ENCODE measurements around the gene PPM1B. TPM values are rescaled to one million over a fixed set of nuclear protein-coding genes. Genes with fewer than 3 reads are reported as not detected.
A peak's percentile ranks its signal among the peaks of the same experiment; 100 is the strongest.

Gene PPM1B
- total RNA-seq, 1 experiment from 2014 or later, result 41.2 TPM

- no peaks in the 10 kb centered on the region for H3K27me3 ChIP-seq (replicated peaks)
- no peak overlapping the region for H3K4me3 ChIP-seq
- H3K9me3 ChIP-seq (replicated peaks), result no peaks in the 10 kb centered on the region; the same call in 1 of the 2 replicates
- DNase-seq (ENCODE audit: low read depth in 1 of 2, low spot score in 2 of 2), result no peak
- H3K27ac ChIP-seq, result no peak overlapping the region
- peaks cover 31% of the 10 kb centered on the region for H3K4me1 ChIP-seq (replicated peaks)
- no peaks in the 10 kb centered on the region for H3K36me3 ChIP-seq
Measured at GRCh38 chr2:44137872-44138551, 30.7 kb upstream of the PPM1B start.

GRCh38 chr2:44139741-44140140 lies 28.9 kb upstream of the PPM1B start:
- DNase-seq (ENCODE audit: low read depth in 1 of 2, low spot score in 2 of 2), result no peak
- peaks cover 29% of the 10 kb centered on the region for H3K4me1 ChIP-seq (replicated peaks)
- H3K27me3 ChIP-seq (replicated peaks), result no peaks in the 10 kb centered on the region

GRCh38 chr2:44142306-44142705 lies 26.4 kb upstream of the PPM1B start:
- Histone ChIP-seq H3K4me3 (no peak overlapping the region), H3K27me3 (replicated peaks) (no peaks in the 10 kb centered on the region), H3K4me1 (replicated peaks) (peaks cover 3% of the 10 kb centered on the region; the same call in 1 of the 2 replicates), H3K27ac (no peak overlapping the region), H3K36me3 (no peaks in the 10 kb centered on the region), H3K9me3 (replicated peaks) (no peaks in the 10 kb centered on the region)
- DNase-seq (ENCODE audit: low read depth in 1 of 2, low spot score in 2 of 2), result no peak

More at GRCh38 chr2:44139741-44140140, 28.9 kb upstream of the PPM1B start:
- H3K4me3 ChIP-seq, result no peak overlapping the region
- no peaks in the 10 kb centered on the region for H3K36me3 ChIP-seq
- no peaks in the 10 kb centered on the region; the same call in 1 of the 2 replicates for H3K9me3 ChIP-seq (replicated peaks)
- H3K27ac ChIP-seq, result no peak overlapping the region

- Histone ChIP-seq H3K4me3 (no peak overlapping the region), H3K27ac (no peak overlapping the region), H3K9me3 (replicated peaks) (no peaks in the 10 kb centered on the region), H3K27me3 (replicated peaks) (no peaks in the 10 kb centered on the region), H3K36me3 (no peaks in the 10 kb centered on the region), H3K4me1 (replicated peaks) (no peaks in the 10 kb centered on the region)
- DNase-seq (ENCODE audit: low read depth in 1 of 2, low spot score in 2 of 2), result no peak
Measured at GRCh38 chr2:44143701-44144100, 25.0 kb upstream of the PPM1B start.

- no peak overlapping the region for H3K4me3 ChIP-seq
- H3K9me3 ChIP-seq (replicated peaks), result no peaks in the 10 kb centered on the region
- DNase-seq (ENCODE audit: low read depth in 1 of 2, low spot score in 2 of 2), result no peak
- no peaks in the 10 kb centered on the region for H3K27me3 ChIP-seq (replicated peaks)
- no peak overlapping the region for H3K27ac ChIP-seq
- H3K36me3 ChIP-seq, result no peaks in the 10 kb centered on the region
- no peaks in the 10 kb centered on the region for H3K4me1 ChIP-seq (replicated peaks)
Measured at GRCh38 chr2:44148999-44149398, 19.7 kb upstream of the PPM1B start.

- no peak for DNase-seq (ENCODE audit: low read depth in 1 of 2, low spot score in 2 of 2)
- Histone ChIP-seq H3K4me1 (replicated peaks) (no peaks in the 10 kb centered on the region), H3K4me3 (no peak overlapping the region), H3K27me3 (replicated peaks) (no peaks in the 10 kb centered on the region), H3K36me3 (no peaks in the 10 kb centered on the region), H3K9me3 (replicated peaks) (no peaks in the 10 kb centered on the region), H3K27ac (no peak overlapping the region)
Measured at GRCh38 chr2:44150473-44150872, 18.2 kb upstream of the PPM1B start.

- no peaks in the 10 kb centered on the region for H3K9me3 ChIP-seq (replicated peaks)
- DNase-seq (ENCODE audit: low read depth in 1 of 2, low spot score in 2 of 2), result no peak
- H3K4me3 ChIP-seq, result no peak overlapping the region
- H3K27me3 ChIP-seq (replicated peaks), result no peaks in the 10 kb centered on the region
- H3K4me1 ChIP-seq (replicated peaks), result no peaks in the 10 kb centered on the region
- H3K36me3 ChIP-seq, result no peaks in the 10 kb centered on the region
- H3K27ac ChIP-seq, result no peak overlapping the region
Measured at GRCh38 chr2:44152865-44153669, 15.6 kb upstream of the PPM1B start.

- no peak overlapping the region for H3K4me3 ChIP-seq
- no peaks in the 10 kb centered on the region for H3K36me3 ChIP-seq
- no peak for DNase-seq (ENCODE audit: low read depth in 1 of 2, low spot score in 2 of 2)
- H3K4me1 ChIP-seq (replicated peaks), result no peaks in the 10 kb centered on the region
- no peak overlapping the region for H3K27ac ChIP-seq
- no peaks in the 10 kb centered on the region for H3K27me3 ChIP-seq (replicated peaks)
- no peaks in the 10 kb centered on the region for H3K9me3 ChIP-seq (replicated peaks)
Measured at GRCh38 chr2:44155666-44156446, 12.8 kb upstream of the PPM1B start.

GRCh38 chr2:44163777-44164176 lies 4.9 kb upstream of the PPM1B start:
- no peak for DNase-seq (ENCODE audit: low read depth in 1 of 2, low spot score in 2 of 2)
- peaks cover under 1% of the 10 kb centered on the region for H3K36me3 ChIP-seq
- no peaks in the 10 kb centered on the region for H3K27me3 ChIP-seq (replicated peaks)
- H3K4me3 ChIP-seq, result no peak overlapping the region
- H3K4me1 ChIP-seq (replicated peaks), result peaks cover 5% of the 10 kb centered on the region; the same call in 1 of the 2 replicates
- no peak overlapping the region for H3K27ac ChIP-seq
- H3K9me3 ChIP-seq (replicated peaks), result no peaks in the 10 kb centered on the region

- H3K4me3 ChIP-seq, result no peak overlapping the region
Measured at GRCh38 chr2:44164617-44165016, 4.1 kb upstream of the PPM1B start.

GRCh38 chr2:44166096-44166495 lies 2.6 kb upstream of the PPM1B start:
- H3K27ac ChIP-seq, result no peak overlapping the region
- no peak for DNase-seq (ENCODE audit: low read depth in 1 of 2, low spot score in 2 of 2)

More at GRCh38 chr2:44164617-44165016, 4.1 kb upstream of the PPM1B start:
- Histone ChIP-seq H3K9me3 (replicated peaks) (no peaks in the 10 kb centered on the region), H3K27me3 (replicated peaks) (no peaks in the 10 kb centered on the region), H3K4me1 (replicated peaks) (peaks cover 5% of the 10 kb centered on the region; the same call in 1 of the 2 replicates), H3K36me3 (peaks cover 8% of the 10 kb centered on the region), H3K27ac (no peak overlapping the region)
- DNase-seq (ENCODE audit: low read depth in 1 of 2, low spot score in 2 of 2), result no peak

GRCh38 chr2:44167311-44167907 lies 1.3 kb upstream of the PPM1B start:
- Histone ChIP-seq H3K9me3 (replicated peaks) (no peaks in the 10 kb centered on the region), H3K27ac (peak overlapping the region; percentile 96)

More at GRCh38 chr2:44166096-44166495, 2.6 kb upstream of the PPM1B start:
- H3K9me3 ChIP-seq (replicated peaks), result no peaks in the 10 kb centered on the region
- H3K36me3 ChIP-seq, result peaks cover 8% of the 10 kb centered on the region
- no peak overlapping the region for H3K4me3 ChIP-seq
- H3K4me1 ChIP-seq (replicated peaks), result peaks cover 8% of the 10 kb centered on the region
- H3K27me3 ChIP-seq (replicated peaks), result no peaks in the 10 kb centered on the region

GRCh38 chr2:44167908-44168680 lies 581 bp upstream of the PPM1B start:
- H3K4me1 ChIP-seq (replicated peaks), result peaks cover 12% of the 10 kb centered on the region

More at GRCh38 chr2:44167311-44167907, 1.3 kb upstream of the PPM1B start:
- no peak for DNase-seq (ENCODE audit: low read depth in 1 of 2, low spot score in 2 of 2)
- H3K4me1 ChIP-seq (replicated peaks), result peaks cover 12% of the 10 kb centered on the region
- peak overlapping the region; percentile 49 for H3K4me3 ChIP-seq
- H3K27me3 ChIP-seq (replicated peaks), result no peaks in the 10 kb centered on the region
- H3K36me3 ChIP-seq, result peaks cover 8% of the 10 kb centered on the region

More at GRCh38 chr2:44167908-44168680, 581 bp upstream of the PPM1B start:
- Histone ChIP-seq H3K27ac (peak overlapping the region; percentile 96), H3K36me3 (peaks cover 8% of the 10 kb centered on the region), H3K9me3 (replicated peaks) (no peaks in the 10 kb centered on the region), H3K4me3 (peak overlapping the region; percentile 49), H3K27me3 (replicated peaks) (no peaks in the 10 kb centered on the region)
- peak; percentile 100 for DNase-seq (ENCODE audit: low read depth in 1 of 2, low spot score in 2 of 2)
